Immature natural killer cell (primary cell): ENCODE results near the gene RAB24. TPM values are rescaled to one million over a fixed set of nuclear protein-coding genes. Genes with fewer than 3 reads are reported as not detected.
"Not testable (repeated sequence)": the region's sequence is repeated elsewhere in the genome, so short reads cannot be mapped to it uniquely, and the experiment has no call there.

Experiments used
- DNase-seq, 3 donors: peaks; one replicate each; pipeline ENCODE4 v3.0.0; 2022; ENCODE audit warnings: mixed read lengths in 1 of 3
- H3K27ac Mint-ChIP-seq, 6 donors: one replicate each; pipeline ENCODE4 v1.8.0; 2020; ENCODE audit warnings: mixed read lengths in 6 of 6, mild to moderate bottlenecking in 5 of 6, inconsistent platforms in 4 of 6, moderate library complexity in 3 of 6
- H3K27me3 Mint-ChIP-seq, 3 donors: one replicate each; pipeline ENCODE4 v1.8.0; 2020 to 2021; ENCODE audit warnings: low read depth in 3 of 3, mild to moderate bottlenecking in 3 of 3, mixed read lengths in 3 of 3, moderate library complexity in 3 of 3, inconsistent platforms in 1 of 3
- H3K36me3 Mint-ChIP-seq, 3 donors: one replicate each; pipeline ENCODE4 v1.8.0; 2020; ENCODE audit warnings: mixed read lengths in 3 of 3, inconsistent platforms in 2 of 3, mild to moderate bottlenecking in 2 of 3
- H3K4me1 Mint-ChIP-seq, 2 donors: one replicate each; pipeline ENCODE4 v1.8.0; 2020; ENCODE audit warnings: inconsistent platforms in 2 of 2, mild to moderate bottlenecking in 2 of 2, mixed read lengths in 2 of 2, moderate library complexity in 1 of 2
- H3K4me3 Mint-ChIP-seq, 5 donors: one replicate each; pipeline ENCODE4 v1.8.0; 2020; ENCODE audit warnings: mild to moderate bottlenecking in 5 of 5, mixed read lengths in 5 of 5, inconsistent platforms in 3 of 5, moderate library complexity in 3 of 5
- H3K9me3 Mint-ChIP-seq, 6 donors: one replicate each; pipeline ENCODE4 v1.8.0; 2020; ENCODE audit warnings: mild to moderate bottlenecking in 6 of 6, mixed read lengths in 6 of 6, inconsistent platforms in 4 of 6, moderate library complexity in 3 of 6
- polyA plus RNA-seq, 3 donors: library from polyadenylated mRNA; unstranded; fragments of 300-500 nt; fragmentation: Illumina TruSeq; gene quantifications; one replicate each; pipeline ENCODE4 v1.2.3, GENCODE V29; 2021

The RAB24 gene
- polyA plus RNA-seq, 3 donors from 2014 or later: 39.7 to 80.2 (median 45.8) TPM

DNA sequence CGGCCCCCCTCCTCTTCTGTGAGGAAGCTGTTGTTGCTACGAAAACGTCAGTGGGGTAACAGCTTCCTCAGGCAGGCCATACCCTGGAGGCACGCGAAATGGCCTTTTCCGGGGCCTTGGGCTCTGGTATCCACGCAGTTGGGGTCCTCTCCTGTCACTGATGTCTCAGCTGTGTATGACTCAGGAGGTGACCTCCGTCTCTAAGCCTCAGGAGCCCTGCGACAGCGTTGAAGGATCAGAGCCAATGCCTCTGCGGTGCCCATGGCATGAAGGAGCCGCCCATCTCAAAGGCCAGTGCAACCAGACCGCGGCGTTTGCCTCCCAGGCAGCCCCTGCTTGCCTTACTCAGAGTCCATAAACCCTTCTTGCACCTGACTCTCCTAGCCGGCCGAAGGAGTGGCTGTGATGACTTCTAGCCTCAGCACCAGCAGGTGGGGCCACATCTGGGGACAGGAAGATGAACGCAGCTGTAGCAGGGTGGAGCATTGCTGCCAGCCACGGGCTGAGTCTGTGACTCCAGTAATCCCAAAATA, 9.2 kb upstream of the RAB24 start:
- no peak for DNase-seq
- Mint-ChIP-seq H3K27ac (peak overlapping the region; percentile 37 to 75 (median 53)), H3K9me3 (no peaks in the 10 kb centered on the region), H3K4me3 (peak overlapping the region; percentile 69 to 81 (median 72)), H3K4me1 (peaks cover 32 to 39% of the 10 kb centered on the region in 2 donors), H3K36me3 (peaks cover 0 to 5% (median 0%) of the 10 kb centered on the region in 3 donors), H3K27me3 (peaks cover 0 to 7% (median 5%) of the 10 kb centered on the region in 3 donors)

DNA sequence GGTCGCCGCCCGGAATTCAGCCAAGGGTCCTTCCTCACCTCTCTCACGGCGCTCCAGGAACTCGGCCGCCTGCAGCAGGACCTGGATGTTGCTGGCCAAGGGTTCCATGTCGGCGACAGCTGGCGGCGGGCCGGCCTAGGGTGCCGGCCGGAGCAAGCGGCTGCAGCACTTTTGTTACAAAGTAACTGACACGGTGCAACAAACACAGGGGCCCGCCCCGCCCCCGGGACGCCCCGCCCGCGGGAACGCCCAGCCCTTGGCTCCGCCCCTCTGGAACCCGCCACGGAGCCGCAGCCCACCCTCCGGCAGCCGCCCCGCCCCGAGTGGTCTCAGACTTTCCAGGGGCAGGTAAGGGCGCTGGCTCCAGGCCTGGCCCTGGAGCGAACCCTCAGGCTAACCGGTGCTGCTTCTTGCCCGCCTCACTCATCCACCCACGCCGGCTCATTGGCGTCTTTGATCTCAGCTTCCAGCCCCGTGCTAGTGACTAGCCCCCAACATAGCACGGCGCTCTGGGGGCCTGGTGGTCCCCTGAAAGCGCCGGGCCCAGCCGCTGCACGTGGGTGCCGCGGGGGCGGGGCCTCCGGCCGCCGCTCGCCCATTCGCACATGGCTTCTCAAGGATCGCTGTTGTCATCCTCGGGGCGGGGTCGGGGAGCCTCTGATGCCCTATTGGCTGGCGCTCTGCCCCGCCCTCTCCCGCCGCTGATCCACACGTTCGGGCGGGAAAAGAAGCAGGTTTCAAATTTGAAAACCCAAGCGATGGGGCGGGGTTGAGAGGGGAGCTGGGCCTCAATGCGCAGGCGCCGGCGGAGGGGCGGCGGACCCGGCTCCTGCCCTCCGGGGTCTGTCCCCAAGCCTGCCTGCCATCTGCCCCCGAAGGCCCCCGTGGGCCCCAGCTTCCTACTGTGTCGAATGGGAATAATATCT, 8.5 kb upstream of the RAB24 start, which contains the start of gene MXD3:
TSS of gene MXD3 (minus strand) at position 176 of the 926 bp plus-strand sequence. CDS start at position 108, 68 bp downstream.
- peak; percentile 89 to 93 (median 91) for DNase-seq
- H3K27ac Mint-ChIP-seq: peak within 1 kb of the TSS; percentile 57 to 85 (median 78)
- peaks cover 33 to 40% of the 10 kb centered on the region in 2 donors for H3K4me1 Mint-ChIP-seq
- H3K4me3 Mint-ChIP-seq: peak within 1 kb of the TSS; percentile 71 to 92 (median 83)
- H3K9me3 Mint-ChIP-seq: no peaks in the 10 kb centered on the region
- peaks cover 0 to 5% (median under 1%) of the 10 kb centered on the region in 3 donors for H3K36me3 Mint-ChIP-seq
- peaks cover 0 to 7% (median 6%) of the 10 kb centered on the region in 3 donors for H3K27me3 Mint-ChIP-seq

DNA sequence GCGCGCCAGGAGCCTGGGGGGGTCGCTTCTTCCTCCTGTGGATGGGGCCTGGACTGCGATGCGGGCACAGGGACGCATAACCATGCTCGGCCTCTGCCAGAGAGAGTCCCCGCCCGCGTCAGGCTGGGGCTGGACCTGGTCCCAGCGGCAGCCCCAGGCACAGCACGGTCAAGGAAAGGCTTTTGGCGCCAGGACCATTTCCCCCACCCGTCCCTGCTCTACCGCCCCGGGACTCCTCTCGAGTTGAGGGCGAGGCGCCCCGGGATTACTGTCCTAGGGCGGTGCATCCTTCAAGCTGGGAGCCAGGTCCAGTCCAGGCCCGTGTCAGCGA, 7.8 kb upstream of the RAB24 start:
- Mint-ChIP-seq H3K36me3 (peaks cover 0 to 11% (median 5%) of the 10 kb centered on the region in 3 donors), H3K4me1 (peaks cover 39 to 46% of the 10 kb centered on the region in 2 donors)

DNA sequence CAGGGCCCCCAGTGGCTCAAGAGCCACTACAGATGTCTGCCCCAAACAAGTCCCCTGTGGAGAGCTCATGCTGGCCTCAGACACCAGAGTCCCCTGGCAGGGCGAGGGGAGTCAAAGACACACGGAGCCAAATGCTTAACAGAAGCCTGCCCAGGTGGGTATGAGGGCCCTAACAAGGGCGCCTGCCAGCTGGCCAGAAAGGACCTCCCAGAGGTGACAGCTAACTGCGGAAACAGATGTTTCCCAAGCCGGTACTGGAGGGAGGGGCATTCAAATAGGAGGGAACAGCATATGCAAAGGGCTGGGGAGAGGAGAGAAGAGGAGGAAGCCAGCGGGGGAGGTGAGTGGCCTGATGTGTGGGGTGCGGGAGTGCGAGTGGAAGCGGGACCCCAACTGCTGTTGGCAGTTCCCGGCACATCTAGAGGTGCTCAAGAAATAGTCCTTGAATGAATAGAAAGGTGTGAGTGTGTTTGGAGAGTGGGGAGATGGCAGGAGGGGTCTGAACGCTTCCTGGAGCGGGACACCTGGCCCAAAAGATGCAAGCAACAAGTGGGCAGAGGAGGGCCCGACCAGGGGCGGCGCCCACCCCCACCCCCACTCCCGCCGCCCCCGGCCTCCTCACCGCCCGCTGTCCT, 7.4 kb upstream of the RAB24 start:
- no peak for DNase-seq
- Mint-ChIP-seq H3K4me1 (peaks cover 44 to 51% of the 10 kb centered on the region in 2 donors), H3K27me3 (peaks cover 0 to 7% (median 6%) of the 10 kb centered on the region in 3 donors), H3K36me3 (peaks cover 0 to 12% (median 10%) of the 10 kb centered on the region in 3 donors), H3K27ac (peak overlapping the region; percentile 57 to 85 (median 73)), H3K9me3 (no peaks in the 10 kb centered on the region), H3K4me3 (peak overlapping the region; percentile 70 to 92 (median 83))

More for the DNA sequence above, 7.8 kb upstream of the RAB24 start:
- peak overlapping the region in 1 of 6 donors; percentile 65 for H3K27ac Mint-ChIP-seq
- no peaks in the 10 kb centered on the region for H3K9me3 Mint-ChIP-seq
- peaks cover 0 to 7% (median 7%) of the 10 kb centered on the region in 3 donors for H3K27me3 Mint-ChIP-seq
- H3K4me3 Mint-ChIP-seq: peak overlapping the region; percentile 21 to 75 (median 64)
- DNase-seq: no peak

DNA sequence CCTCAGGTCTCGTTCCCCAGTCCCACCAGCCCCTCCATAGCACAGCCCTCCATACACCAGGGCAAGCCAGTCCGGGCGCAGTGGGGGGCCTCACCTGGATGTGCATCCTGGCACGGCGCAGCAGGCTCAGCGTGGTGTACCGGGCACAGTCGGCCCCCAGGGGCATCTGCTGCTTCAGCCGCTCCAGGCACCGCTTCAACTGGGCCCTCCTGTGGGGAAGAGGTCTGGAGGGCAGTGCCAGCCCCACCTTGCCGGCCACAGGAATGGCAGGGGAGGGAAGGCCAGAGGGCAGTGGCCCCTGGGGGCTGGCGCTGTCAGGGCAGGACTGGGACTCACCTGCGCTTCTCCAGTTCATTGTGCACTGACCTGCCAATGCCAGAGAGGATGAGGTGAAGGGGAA, 6.8 kb upstream of the RAB24 start:
- peaks cover 50 to 57% of the 10 kb centered on the region in 2 donors for H3K4me1 Mint-ChIP-seq
- H3K36me3 Mint-ChIP-seq: peaks cover 3 to 15% (median 11%) of the 10 kb centered on the region in 3 donors
- peaks cover 0 to 7% (median 6%) of the 10 kb centered on the region in 3 donors for H3K27me3 Mint-ChIP-seq
- peak overlapping the region; percentile 74 to 92 (median 79) for H3K4me3 Mint-ChIP-seq
- DNase-seq: no peak
- no peaks in the 10 kb centered on the region for H3K9me3 Mint-ChIP-seq
- H3K27ac Mint-ChIP-seq: peak overlapping the region in 4 of 6 donors; percentile 87 to 90 (median 89)

DNA sequence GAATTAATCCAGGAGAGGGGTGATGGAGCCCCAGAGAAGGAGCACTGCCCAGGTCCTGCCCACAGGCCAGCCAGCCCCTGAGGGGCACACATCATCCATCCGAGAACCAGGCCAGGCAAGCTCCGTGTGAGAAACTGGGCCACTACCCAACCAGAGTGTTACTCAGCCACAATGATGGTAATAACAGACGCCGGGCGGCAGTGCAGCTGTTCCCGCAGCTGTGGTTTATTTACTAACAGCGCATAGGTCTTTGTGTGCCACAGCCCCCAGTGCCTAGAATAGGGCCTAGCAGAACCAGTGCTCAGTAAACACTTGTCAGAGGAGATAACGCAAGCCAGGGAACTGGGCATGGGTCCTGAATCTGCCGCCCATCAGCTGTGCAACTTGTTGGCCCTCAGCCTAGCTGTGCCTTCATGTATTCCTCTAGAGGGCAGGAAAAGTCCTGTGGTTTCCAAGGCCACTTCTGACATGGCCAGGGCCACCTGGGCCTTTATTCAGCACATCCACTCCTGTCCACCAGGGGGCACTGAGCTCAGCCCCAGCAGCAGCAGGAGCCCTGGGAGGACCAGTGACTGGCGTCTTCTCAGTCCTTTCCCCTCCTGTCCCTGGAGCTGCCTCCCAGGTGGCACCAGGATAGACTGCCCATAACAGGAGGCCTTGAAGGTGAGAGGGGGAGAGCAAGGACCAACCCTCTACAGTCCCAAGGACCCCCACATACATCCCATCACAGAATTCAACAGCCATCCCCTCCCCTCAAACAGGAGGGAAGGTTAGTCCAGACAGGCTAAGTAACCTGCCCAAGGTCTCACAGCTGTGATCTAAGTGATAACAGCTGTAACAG, 6.1 kb upstream of the RAB24 start:
- DNase-seq: peak; percentile 66 to 71 (median 70)
- H3K9me3 Mint-ChIP-seq: no peaks in the 10 kb centered on the region
- H3K27me3 Mint-ChIP-seq: peaks cover 0 to 12% (median 8%) of the 10 kb centered on the region in 3 donors
- peaks cover 5 to 21% (median 15%) of the 10 kb centered on the region in 3 donors for H3K36me3 Mint-ChIP-seq
- peaks cover 57 to 64% of the 10 kb centered on the region in 2 donors for H3K4me1 Mint-ChIP-seq
- peak overlapping the region; percentile 73 to 91 (median 89) for H3K27ac Mint-ChIP-seq
- H3K4me3 Mint-ChIP-seq: peak overlapping the region; percentile 66 to 79 (median 74)

DNA sequence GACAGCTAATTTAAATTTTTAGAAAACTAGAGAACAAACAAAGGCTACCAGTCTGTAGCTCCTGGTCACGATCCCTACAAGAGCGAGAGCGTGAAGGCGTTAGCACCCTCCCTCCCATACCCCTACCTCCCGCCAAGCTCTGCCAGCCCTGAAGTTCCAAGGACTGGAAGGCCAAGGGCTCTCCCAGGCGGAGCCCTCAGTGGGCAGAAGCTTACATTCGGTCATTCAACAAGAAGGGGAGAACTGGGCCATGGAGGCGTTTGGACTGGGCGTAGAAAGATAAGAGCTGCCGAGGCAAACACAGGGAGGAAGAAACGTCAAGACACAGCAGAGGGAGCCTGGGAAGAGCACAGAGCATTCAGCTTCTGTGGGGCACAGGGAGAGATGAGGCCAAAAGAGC, 5.2 kb upstream of the RAB24 start:
- Mint-ChIP-seq H3K4me1 (peaks cover 66 to 72% of the 10 kb centered on the region in 2 donors), H3K4me3 (peak overlapping the region; percentile 66 to 79 (median 74)), H3K27ac (peak overlapping the region; percentile 73 to 91 (median 89)), H3K9me3 (no peaks in the 10 kb centered on the region), H3K36me3 (peaks cover 5 to 22% (median 16%) of the 10 kb centered on the region in 3 donors), H3K27me3 (peaks cover 5 to 20% (median 15%) of the 10 kb centered on the region in 3 donors)
- DNase-seq: no peak

DNA sequence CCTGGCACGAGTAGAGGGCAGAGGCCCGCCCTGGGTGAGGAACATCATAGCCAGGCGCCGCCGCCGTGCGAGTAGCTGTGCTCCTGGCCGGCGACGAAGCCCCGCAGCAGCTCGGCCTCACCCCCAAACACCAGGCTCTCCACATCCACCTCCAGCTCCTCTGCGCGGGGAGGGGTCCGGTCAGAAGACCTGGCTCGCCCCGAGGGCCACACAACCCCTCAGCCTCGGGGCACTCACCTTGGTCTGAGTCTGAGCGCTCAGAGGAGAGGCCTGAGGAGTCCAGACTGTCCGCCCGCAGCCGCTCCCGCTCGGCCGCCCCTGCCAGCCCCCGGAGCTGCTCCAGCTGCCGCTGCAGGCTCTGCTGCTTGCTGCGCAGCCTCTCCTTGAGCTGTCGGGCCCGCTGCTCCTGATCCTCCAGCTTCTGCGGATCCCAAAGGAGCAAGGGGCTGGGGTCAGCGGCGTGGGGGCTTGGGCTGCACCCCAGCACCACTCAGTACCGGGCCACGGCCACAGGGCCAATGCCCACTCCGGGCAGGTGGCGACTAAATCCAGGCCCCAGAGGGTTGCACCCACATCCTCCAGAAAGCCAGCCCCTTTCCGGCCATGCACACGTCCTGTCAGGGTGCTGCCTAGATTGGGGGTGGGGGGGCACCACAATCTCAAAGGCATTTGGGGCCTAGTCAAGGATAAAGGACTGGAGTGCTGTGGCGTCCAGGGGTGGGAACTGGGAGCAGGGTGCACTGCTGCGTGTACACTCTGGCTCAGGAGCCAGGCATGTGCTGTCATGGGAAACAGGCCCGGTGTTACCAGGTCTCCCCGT, 4.2 kb upstream of the RAB24 start:
- Mint-ChIP-seq H3K4me1 (peaks cover 66 to 72% of the 10 kb centered on the region in 2 donors), H3K27me3 (peaks cover 8 to 24% (median 24%) of the 10 kb centered on the region in 3 donors), H3K4me3 (peak overlapping the region; percentile 58 to 92 (median 71)), H3K27ac (peak overlapping the region; percentile 35 to 96 (median 88)), H3K9me3 (no peaks in the 10 kb centered on the region), H3K36me3 (peaks cover 5 to 22% (median 16%) of the 10 kb centered on the region in 3 donors)
- peak in 1 of 3 donors; percentile 46 for DNase-seq

DNA sequence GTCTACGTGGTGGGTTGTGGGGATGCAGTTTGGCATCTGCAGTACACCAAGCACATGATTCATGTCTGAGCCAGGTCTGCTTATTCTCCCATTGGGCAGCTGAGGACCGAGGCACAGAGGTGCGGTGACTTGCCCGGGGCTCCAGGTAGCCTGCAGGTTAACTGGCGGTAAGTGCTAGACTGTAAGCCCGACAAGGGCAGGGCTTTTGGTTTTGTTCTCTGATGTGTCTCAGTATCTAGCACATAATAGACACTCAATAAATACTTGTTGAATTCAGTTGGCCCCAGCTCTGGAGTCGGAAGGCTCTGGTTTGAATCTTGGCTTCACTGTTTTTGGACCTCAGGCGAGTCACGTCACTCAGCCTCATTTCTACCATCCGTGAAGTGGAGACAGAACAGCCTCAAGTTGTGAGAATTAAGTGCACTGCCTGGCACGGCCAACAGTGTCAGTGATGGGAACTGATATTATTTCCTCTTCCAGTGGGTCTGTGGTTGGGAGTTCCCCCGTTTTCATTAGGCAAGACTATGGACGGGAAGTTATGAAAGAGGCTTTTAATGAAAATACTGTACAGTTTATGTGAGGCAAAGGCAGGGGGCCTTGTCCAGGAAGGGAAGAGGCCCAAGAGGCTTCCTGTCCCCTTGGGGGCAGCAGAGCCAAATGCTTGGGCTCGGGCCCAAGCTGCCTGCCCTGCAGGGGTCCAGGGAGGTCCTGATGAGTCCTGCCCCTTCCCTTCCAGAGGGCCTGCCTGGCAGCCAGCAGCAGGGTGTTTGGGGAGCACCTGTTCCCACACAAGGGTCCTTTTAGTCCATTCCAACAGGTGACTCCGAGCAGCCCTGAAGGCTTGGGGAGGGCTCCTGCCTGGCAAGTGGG, 3.4 kb upstream of the RAB24 start:
- Mint-ChIP-seq H3K36me3 (peaks cover 5 to 22% (median 16%) of the 10 kb centered on the region in 3 donors), H3K9me3 (no peaks in the 10 kb centered on the region), H3K27me3 (peaks cover 10 to 32% (median 30%) of the 10 kb centered on the region in 3 donors), H3K27ac (peak overlapping the region; percentile 78 to 98 (median 90)), H3K4me1 (peaks cover 71 to 77% of the 10 kb centered on the region in 2 donors), H3K4me3 (peak overlapping the region; percentile 58 to 95 (median 79))
- DNase-seq: no peak

DNA sequence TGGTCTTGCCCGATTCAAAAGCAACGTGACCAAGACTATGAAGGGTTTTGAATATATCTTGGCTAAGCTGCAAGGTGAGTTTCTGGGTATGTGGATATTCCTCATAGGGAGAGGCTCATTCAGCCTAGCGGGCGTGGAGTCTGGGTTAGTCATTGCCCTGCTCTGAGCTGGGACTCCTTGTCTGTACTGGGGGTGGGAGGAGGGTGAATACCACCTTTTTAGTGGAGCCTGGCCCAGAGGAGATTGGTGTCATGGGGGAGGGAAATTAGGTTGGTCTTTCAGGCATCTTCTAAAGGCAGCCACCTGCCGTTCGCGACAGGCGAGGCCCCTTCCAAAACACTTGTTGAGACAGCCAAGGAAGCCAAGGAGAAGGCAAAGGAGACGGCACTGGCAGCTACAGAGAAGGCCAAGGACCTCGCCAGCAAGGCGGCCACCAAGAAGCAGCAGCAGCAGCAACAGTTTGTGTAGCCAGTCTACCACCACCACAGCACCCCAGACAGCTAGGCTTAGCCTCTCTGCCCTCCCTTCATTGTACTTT, 2.7 kb upstream of the RAB24 start:
- H3K9me3 Mint-ChIP-seq, DNase-seq: not testable (repeated sequence)
- H3K4me3 Mint-ChIP-seq: peak overlapping the region; percentile 90 to 95 (median 94)
- H3K36me3 Mint-ChIP-seq: peaks cover 5 to 22% (median 16%) of the 10 kb centered on the region in 3 donors
- peak overlapping the region; percentile 58 to 98 (median 84) for H3K27ac Mint-ChIP-seq
- H3K4me1 Mint-ChIP-seq: peaks cover 76 to 83% of the 10 kb centered on the region in 2 donors
- H3K27me3 Mint-ChIP-seq: peaks cover 10 to 33% (median 30%) of the 10 kb centered on the region in 3 donors
